Measurements from ENCODE around the gene GREB1. TPM values are rescaled to one million over a fixed set of nuclear protein-coding genes. Genes with fewer than 3 reads are reported as not detected.

The GREB1 gene
- total and polyA plus RNA-seq, 4 donors, result 12.8 to 36.6 (median 19.3) TPM

DNA sequence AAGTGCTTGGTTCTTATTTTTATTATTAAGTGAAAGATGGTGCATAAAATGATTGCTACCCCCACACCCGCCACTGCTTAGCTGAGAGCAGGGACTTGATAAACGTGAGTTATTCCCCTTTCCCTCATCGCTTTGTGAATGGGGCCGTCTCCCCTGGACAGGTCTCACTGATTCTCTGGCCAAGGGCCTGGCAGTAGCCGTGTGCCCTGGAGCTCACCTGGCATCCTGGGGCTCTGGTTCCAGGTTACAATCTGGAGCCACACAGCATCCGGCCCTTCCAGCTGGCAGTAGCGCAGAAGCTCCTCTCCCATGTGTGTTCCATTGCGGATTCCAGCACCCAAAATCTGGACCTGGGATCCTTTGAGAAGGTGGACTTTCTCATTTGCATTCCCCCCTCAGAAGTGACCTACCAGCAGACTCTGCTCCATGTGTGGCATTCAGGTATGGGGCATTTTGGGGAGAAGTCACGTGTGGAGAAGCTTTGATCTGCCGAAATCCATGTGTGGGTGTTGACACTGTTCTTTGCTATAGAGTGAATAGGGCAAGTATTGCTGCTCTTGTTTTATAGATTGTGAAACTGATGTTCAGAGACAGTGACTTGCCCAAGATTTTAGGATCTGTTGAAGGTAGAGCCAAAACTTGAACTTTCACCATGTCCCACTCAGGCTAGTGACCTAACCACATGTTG is 63.8 kb downstream of the GREB1 start:
- no peak overlapping the region for H3K27ac ChIP-seq (ENCODE audit: low read depth, low read length)
- WGBS (ENCODE audit: insufficient coverage), result 96% methylated on average over 9 of the region's 10 CpGs
- H3K4me3 ChIP-seq (ENCODE audit: low read depth, low read length), result no peak overlapping the region
- H3K9me3 ChIP-seq (ENCODE audit: control insufficient read depth, insufficient read depth, low read length), result no peaks in the 10 kb centered on the region
- no peaks in the 10 kb centered on the region for H3K27me3 ChIP-seq (ENCODE audit: control insufficient read depth, insufficient read depth, low read length)
- peaks cover 15% of the 10 kb centered on the region for H3K36me3 ChIP-seq (ENCODE audit: control insufficient read depth, insufficient read depth, low read length)
- no peaks in the 10 kb centered on the region for H3K4me1 ChIP-seq (ENCODE audit: control insufficient read depth, insufficient read depth, low read length)
- no peak for DNase-seq (ENCODE audit: low read depth in 4 of 6, low spot score in 6 of 6)

DNA sequence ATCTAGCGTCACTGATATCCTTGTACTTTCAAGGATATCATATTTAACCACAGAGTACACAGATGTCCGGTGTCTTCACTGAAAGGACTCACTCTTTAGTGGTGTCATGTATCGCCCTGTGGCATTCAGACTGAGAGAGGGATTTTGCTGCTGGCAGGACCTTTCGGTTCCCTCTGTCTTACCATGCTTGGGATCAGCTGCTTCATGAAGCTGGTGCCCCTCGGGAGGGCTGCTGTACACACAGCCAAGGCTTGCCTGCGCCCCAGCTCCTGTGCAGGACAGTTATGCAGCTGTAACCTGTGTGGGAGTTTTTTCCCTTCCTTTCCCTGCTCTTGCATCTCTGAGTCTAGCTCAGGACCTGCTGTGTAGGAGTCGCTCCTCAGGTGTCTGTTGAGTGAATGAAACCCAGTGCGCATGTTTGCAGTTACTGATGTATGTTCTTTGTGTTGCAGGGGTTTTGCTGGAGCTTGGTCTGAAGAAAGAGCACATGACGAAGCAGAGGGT is 64.4 kb downstream of the GREB1 start:
- H3K36me3 ChIP-seq (ENCODE audit: control insufficient read depth, insufficient read depth, low read length), result peaks cover 10% of the 10 kb centered on the region
- no peaks in the 10 kb centered on the region for H3K27me3 ChIP-seq (ENCODE audit: control insufficient read depth, insufficient read depth, low read length)
- H3K4me3 ChIP-seq (ENCODE audit: low read depth, low read length), result no peak overlapping the region
- no peaks in the 10 kb centered on the region for H3K4me1 ChIP-seq (ENCODE audit: control insufficient read depth, insufficient read depth, low read length)
- no peaks in the 10 kb centered on the region for H3K9me3 ChIP-seq (ENCODE audit: control insufficient read depth, insufficient read depth, low read length)
- H3K27ac ChIP-seq (ENCODE audit: low read depth, low read length), result no peak overlapping the region
- DNase-seq (ENCODE audit: low read depth in 4 of 6, low spot score in 6 of 6), result no peak
- 68% methylated on average over 7 of the region's 9 CpGs for WGBS (ENCODE audit: insufficient coverage)

DNA sequence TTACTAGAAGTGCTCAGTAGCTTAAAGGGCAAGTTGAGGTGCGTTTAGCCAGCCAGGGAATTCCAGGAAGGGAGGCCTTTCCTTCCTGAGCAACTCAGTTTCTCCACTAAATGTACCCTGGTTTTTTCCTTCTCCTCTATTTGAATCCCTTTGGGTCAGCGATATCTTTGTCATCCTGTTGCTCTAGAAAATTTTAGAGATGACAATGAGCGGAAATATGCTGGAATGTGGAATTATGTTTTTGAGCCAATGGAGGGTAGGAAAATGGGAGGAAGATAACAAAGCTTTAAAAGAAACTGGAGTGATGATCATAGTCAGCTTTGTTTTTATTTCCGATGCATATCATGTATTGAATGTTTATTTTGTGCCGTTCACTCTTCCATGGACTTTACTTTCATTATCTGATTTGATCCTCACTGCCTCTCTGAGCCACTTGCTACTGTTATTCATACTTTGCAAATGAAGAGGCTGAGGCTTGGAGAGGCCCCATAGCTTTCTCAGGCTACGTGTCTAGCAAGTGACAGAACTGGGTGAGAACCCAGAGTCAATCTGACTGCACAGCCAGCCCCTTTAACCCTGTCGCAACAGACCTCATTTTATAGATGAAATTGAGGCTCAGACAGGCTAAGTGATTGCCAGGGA is 68.8 kb downstream of the GREB1 start:
- no peaks in the 10 kb centered on the region for H3K4me1 ChIP-seq (ENCODE audit: control insufficient read depth, insufficient read depth, low read length)
- WGBS (ENCODE audit: insufficient coverage), result 89% methylated on average over 3 of the region's 7 CpGs
- no peak overlapping the region for H3K27ac ChIP-seq (ENCODE audit: low read depth, low read length)
- H3K9me3 ChIP-seq (ENCODE audit: control insufficient read depth, insufficient read depth, low read length), result no peaks in the 10 kb centered on the region
- H3K36me3 ChIP-seq (ENCODE audit: control insufficient read depth, insufficient read depth, low read length), result peaks cover 4% of the 10 kb centered on the region
- H3K27me3 ChIP-seq (ENCODE audit: control insufficient read depth, insufficient read depth, low read length), result no peaks in the 10 kb centered on the region
- no peak for DNase-seq (ENCODE audit: low read depth in 4 of 6, low spot score in 6 of 6)
- no peak overlapping the region for H3K4me3 ChIP-seq (ENCODE audit: low read depth, low read length)

DNA sequence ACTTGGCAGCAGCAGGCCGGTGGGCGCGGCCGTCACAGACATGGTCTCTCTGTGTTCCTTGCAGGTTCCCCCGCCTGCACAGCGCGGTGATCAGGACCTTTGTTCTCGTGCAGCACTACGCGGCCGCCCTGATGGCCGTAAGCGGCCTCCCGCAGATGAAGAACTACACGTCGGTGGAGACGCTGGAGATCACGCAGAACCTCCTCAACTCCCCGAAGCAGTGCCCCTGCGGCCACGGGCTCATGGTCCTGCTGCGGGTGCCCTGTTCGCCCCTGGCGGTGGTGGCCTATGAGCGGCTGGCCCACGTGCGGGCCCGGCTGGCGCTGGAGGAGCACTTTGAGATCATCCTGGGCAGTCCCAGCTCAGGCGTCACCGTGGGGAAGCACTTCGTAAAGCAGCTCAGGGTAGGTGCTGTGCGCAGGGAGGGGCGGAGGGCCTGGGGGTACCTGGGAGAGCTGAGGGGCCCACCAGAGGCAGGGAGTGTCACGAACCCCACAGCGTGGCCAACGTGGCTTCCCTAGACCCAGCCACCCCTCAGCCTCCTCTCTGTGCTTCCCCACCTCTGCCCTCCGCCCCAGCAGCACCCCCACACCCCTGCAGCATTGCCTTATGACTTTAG is 76.9 kb downstream of the GREB1 start:
- Histone ChIP-seq H3K27ac (ENCODE audit: low read depth, low read length) (no peak overlapping the region), H3K4me1 (ENCODE audit: control insufficient read depth, insufficient read depth, low read length) (no peaks in the 10 kb centered on the region), H3K9me3 (ENCODE audit: control insufficient read depth, insufficient read depth, low read length) (no peaks in the 10 kb centered on the region), H3K27me3 (ENCODE audit: control insufficient read depth, insufficient read depth, low read length) (no peaks in the 10 kb centered on the region), H3K36me3 (ENCODE audit: control insufficient read depth, insufficient read depth, low read length) (peaks cover 30% of the 10 kb centered on the region), H3K4me3 (ENCODE audit: low read depth, low read length) (no peak overlapping the region)
- DNase-seq (ENCODE audit: low read depth in 4 of 6, low spot score in 6 of 6), result no peak
- 97% methylated on average over 37 of the region's 38 CpGs for WGBS (ENCODE audit: insufficient coverage)

DNA sequence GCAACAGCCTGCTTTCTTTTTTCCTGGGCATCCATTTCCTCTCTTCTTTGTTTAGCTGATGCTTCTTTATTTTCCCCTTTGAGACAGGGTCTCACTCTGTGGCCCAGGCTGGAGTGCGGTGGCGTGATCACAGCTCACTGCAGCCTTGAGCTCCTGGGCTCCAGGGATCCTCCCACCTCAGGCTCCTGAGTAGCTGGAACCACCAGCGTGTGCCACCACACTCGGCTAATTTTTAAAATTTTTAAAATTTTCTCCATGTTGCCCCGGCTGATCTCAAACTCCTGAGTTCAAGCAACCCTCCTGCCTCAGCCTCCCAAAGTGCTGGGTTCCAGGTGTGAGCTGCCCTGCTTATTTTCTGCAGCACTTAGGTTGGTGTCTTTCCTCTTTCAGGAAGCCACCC is 77.4 kb downstream of the GREB1 start:
- DNase-seq (ENCODE audit: low read depth in 4 of 6, low spot score in 6 of 6), result no peak
- WGBS (ENCODE audit: insufficient coverage), result 98% methylated on average over 5 of the region's 5 CpGs

DNA sequence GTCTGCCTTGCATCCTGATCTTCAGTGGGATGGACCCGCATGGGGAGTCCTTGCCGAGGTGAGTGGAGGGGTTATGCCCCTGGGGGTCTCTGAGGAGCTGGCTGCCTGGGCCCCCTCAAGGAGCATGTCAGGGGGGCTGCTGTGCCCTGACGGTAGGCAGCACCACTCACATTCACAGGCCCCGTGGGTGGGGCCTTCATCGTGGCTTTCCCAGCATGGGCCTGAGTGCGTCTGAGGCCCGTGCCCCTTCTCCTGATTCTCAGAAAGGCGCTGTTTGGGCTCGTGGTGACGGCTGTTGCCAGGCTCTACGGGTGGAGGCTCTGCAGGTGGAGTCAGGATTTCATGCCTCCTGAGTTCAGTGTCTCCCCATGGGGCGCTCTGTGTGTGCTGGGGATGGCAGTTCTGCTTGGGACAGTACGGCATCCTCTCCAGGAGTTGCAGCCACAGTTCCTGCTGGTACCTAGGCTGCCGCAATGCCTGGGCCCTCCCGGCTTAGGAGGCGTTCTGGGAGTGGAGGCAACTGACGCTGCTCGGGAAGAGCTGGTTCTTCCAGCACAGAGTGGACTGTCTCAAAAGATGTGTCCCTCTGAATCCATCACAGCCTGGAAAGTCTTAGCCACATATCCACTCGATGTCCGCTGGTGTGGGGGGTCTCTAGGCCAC is 78.8 kb downstream of the GREB1 start:
- no peaks in the 10 kb centered on the region for H3K4me1 ChIP-seq (ENCODE audit: control insufficient read depth, insufficient read depth, low read length)
- peaks cover 48% of the 10 kb centered on the region for H3K36me3 ChIP-seq (ENCODE audit: control insufficient read depth, insufficient read depth, low read length)
- 85% methylated on average over 20 of the region's 20 CpGs for WGBS (ENCODE audit: insufficient coverage)
- H3K9me3 ChIP-seq (ENCODE audit: control insufficient read depth, insufficient read depth, low read length), result no peaks in the 10 kb centered on the region
- H3K27me3 ChIP-seq (ENCODE audit: control insufficient read depth, insufficient read depth, low read length), result no peaks in the 10 kb centered on the region
- H3K27ac ChIP-seq (ENCODE audit: low read depth, low read length), result no peak overlapping the region
- no peak for DNase-seq (ENCODE audit: low read depth in 4 of 6, low spot score in 6 of 6)
- no peak overlapping the region for H3K4me3 ChIP-seq (ENCODE audit: low read depth, low read length)

More for the DNA sequence above, 77.4 kb downstream of the GREB1 start:
- no peak overlapping the region for H3K27ac ChIP-seq (ENCODE audit: low read depth, low read length)
- H3K9me3 ChIP-seq (ENCODE audit: control insufficient read depth, insufficient read depth, low read length), result no peaks in the 10 kb centered on the region
- H3K27me3 ChIP-seq (ENCODE audit: control insufficient read depth, insufficient read depth, low read length), result no peaks in the 10 kb centered on the region
- H3K4me1 ChIP-seq (ENCODE audit: control insufficient read depth, insufficient read depth, low read length), result no peaks in the 10 kb centered on the region
- no peak overlapping the region for H3K4me3 ChIP-seq (ENCODE audit: low read depth, low read length)
- H3K36me3 ChIP-seq (ENCODE audit: control insufficient read depth, insufficient read depth, low read length), result peaks cover 35% of the 10 kb centered on the region

DNA sequence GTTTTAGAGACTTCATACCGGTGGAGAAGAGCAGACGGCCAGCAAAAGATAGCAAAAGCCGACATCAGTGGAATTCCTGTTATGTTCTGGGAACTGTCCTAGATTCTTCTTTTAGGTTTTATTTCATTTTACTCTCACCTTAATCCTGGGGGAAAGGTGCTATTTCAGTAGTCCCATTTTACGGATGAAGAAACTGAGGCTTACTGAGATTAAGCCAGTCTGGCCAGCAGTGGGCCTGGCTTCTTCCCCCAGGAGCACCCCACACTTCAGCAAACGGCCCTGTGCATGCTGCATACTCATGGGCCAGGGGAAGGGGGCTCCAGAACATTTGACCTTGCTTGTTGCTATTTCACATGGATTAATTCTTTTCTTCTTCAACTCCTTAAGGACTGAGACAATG is 79.5 kb downstream of the GREB1 start:
- Histone ChIP-seq H3K27me3 (ENCODE audit: control insufficient read depth, insufficient read depth, low read length) (no peaks in the 10 kb centered on the region), H3K4me1 (ENCODE audit: control insufficient read depth, insufficient read depth, low read length) (no peaks in the 10 kb centered on the region), H3K4me3 (ENCODE audit: low read depth, low read length) (no peak overlapping the region), H3K36me3 (ENCODE audit: control insufficient read depth, insufficient read depth, low read length) (peaks cover 54% of the 10 kb centered on the region), H3K27ac (ENCODE audit: low read depth, low read length) (no peak overlapping the region), H3K9me3 (ENCODE audit: control insufficient read depth, insufficient read depth, low read length) (no peaks in the 10 kb centered on the region)
- WGBS (ENCODE audit: insufficient coverage), result 80% methylated on average over 1 of the region's 5 CpGs
- DNase-seq (ENCODE audit: low read depth in 4 of 6, low spot score in 6 of 6), result no peak

DNA sequence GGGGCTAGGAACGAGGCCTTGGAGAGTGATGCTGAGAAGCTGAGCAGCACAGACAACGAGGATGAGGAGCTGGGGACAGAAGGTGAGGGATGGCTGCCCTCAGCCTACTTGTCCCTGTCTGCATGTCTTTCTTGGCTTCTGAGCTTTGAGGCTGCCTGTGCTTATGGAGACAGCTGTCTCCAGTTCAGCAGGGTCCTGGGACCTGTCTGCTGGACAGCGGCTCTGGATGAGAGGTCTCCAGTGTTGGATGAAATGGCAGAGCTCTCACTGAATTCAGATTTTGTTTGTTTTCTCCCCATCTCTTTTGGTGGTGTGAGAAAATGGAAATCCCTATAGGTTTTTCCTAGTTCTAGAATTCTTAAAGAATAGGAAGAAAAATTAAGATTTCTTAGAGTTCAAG is 81.4 kb downstream of the GREB1 start:
- no peaks in the 10 kb centered on the region for H3K9me3 ChIP-seq (ENCODE audit: control insufficient read depth, insufficient read depth, low read length)
- no peak overlapping the region for H3K4me3 ChIP-seq (ENCODE audit: low read depth, low read length)
- 92% methylated on average over 2 of the region's 3 CpGs for WGBS (ENCODE audit: insufficient coverage)
- no peaks in the 10 kb centered on the region for H3K27me3 ChIP-seq (ENCODE audit: control insufficient read depth, insufficient read depth, low read length)
- no peak overlapping the region for H3K27ac ChIP-seq (ENCODE audit: low read depth, low read length)
- no peak for DNase-seq (ENCODE audit: low read depth in 4 of 6, low spot score in 6 of 6)
- peaks cover 58% of the 10 kb centered on the region for H3K36me3 ChIP-seq (ENCODE audit: control insufficient read depth, insufficient read depth, low read length)
- no peaks in the 10 kb centered on the region for H3K4me1 ChIP-seq (ENCODE audit: control insufficient read depth, insufficient read depth, low read length)

DNA sequence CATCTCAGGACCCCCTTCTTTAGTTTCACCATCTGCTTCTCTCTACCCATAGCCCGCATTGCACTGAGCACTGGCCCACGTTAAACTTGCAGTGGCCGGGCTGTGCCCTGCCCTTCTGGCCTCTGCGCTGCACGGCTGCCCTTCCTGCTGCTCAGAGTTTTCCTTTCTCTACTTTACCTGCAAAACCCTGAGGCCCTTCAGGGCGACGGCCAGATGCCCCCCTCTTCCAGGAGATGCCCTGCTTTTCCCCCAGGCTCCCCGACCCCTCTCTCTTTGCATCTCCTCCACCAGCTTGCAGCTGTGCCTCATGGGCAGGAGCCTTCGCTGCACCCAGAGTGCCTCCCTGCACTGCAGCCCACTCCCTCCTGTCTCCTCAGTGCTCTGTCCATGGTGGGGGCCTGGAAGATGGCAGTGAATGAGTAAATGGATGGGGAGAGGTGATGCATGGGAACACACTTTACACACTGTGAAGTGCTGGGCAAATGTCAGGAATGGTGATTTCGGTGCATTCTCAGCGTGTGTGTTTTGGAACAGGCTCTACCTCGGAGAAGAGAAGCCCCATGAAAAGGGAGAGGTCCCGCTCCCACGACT is 82.3 kb downstream of the GREB1 start:
- peaks cover 4% of the 10 kb centered on the region for H3K4me1 ChIP-seq (ENCODE audit: control insufficient read depth, insufficient read depth, low read length)
- no peaks in the 10 kb centered on the region for H3K27me3 ChIP-seq (ENCODE audit: control insufficient read depth, insufficient read depth, low read length)
- WGBS (ENCODE audit: insufficient coverage), result 77% methylated on average over 8 of the region's 14 CpGs
- H3K4me3 ChIP-seq (ENCODE audit: low read depth, low read length), result no peak overlapping the region
- H3K9me3 ChIP-seq (ENCODE audit: control insufficient read depth, insufficient read depth, low read length), result no peaks in the 10 kb centered on the region
- H3K27ac ChIP-seq (ENCODE audit: low read depth, low read length), result no peak overlapping the region
- DNase-seq (ENCODE audit: low read depth in 4 of 6, low spot score in 6 of 6), result no peak
- H3K36me3 ChIP-seq (ENCODE audit: control insufficient read depth, insufficient read depth, low read length), result peaks cover 49% of the 10 kb centered on the region

All from spinal cord (tissue), 10 donors.